Activated CD4-positive, alpha-beta T cell treated with anti-CD3 and anti-CD28 coated beads, Interleukin-10, Interleukin-2, amounts not matched to agents 100 ng/mL and 50 ng/mL, durations not matched to agents 16 hours and 8 hours (primary cell): ENCODE measurements around the gene FAM136A.
A peak's percentile ranks its signal among the peaks of the same experiment; 100 is the strongest.
"Not testable (repeated sequence)": the region's sequence is repeated elsewhere in the genome, so short reads cannot be mapped to it uniquely, and the experiment has no call there.

Experiments used
- DNase-seq: peaks from one replicate; pipeline ENCODE4 v3.0.0-alpha.2; 2020

FAM136A gene

DNA sequence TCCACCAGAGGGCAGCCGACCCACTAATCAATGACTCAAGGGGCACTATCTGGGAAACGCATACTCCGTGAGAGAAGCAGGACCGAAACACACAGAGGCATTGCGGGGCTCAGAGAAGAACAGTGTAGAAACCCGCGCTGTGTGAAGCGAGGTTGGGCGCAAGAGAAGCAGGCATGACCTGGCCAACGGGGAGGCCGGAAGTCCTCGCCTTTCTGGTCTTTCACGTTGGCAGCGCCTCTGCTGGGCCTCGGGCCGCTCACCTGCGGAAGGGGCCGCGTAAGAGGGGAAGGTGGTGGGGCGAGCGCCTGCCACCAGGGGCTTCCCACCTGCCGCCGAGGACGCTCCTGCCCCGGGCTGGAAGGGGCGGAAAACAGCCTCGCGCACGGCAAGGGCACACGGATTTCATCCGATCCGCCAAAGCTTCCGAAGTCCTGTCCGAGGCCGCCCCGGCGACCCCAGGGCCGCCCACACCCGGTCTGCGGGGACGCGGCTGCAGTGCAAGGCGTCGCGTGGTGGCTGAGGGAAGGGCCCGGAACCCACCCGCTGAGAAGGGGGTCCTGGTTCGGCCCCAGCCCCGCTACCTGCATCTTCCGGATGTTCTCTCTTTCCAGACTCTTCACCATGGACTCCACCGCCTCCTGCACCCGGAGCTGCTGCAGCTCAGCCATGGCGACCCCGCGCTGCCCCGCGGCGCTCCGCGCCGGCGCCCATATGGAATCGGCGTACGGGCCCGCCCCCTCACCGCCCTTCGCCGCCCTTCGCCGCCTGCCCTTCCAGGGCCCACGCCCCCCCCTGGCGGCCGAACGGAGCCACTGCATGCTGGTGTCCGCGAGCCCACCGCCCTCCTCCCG, at the start of gene FAM136A:
Gene FAM136A (minus strand): TSS at position 724 of the 851 bp plus-strand sequence. CDS start 56 bp downstream, at position 668.
- DNase-seq: peak; percentile 93

DNA sequence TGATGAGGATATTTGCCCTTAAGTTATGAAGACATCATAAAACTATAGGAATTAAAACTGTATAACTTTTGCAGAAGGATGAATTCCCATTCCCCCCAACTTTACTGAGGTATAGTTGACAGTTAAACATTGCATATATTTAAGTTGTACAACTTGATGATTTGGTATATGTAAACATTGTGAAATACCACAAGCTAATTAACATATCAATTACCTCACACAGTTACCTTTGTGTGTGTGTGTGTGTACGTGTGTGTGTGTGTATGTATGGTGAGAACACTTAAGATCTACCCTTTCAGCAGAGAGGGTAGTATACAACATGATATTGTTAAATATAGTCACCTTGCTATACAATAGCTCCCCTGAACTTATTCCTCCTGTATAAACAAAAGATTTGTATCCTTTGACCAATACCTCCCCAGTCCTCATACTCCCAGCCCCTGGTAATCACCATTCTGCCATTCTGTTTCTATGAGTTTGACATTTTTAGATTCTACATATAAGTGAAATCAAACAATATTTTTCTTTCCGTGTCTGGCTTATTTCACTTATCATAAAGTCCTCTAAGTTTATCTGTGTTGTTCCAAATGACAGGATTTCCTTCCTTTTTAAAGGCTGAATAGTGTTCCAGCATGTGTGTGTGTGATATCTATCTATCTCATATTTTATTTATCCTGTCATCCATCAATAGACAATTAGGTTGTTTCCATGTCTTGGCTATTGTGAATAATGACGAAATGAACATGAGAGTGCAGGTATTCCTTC, 48.2 kb upstream of the FAM136A start:
- DNase-seq: no peak

DNA sequence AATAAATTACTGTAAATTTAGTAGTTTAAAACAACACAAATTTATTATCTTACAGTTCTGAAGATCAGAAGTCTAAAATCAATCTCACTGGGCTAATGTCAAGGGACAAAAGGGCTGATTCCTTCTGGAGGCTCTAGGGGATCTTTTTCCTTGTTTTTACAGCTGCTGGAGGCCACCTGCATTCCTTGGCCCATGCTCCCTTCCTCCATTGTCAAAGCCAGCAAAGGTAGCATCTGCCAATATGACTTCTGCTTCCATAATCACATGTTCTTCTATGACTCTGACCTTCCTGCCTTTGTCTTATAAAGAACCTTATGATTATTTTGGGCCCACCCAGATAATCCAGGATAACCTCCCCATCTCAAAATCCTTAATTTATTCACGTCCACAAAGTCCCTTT, 46.0 kb upstream of the FAM136A start:
- DNase-seq: no peak

DNA sequence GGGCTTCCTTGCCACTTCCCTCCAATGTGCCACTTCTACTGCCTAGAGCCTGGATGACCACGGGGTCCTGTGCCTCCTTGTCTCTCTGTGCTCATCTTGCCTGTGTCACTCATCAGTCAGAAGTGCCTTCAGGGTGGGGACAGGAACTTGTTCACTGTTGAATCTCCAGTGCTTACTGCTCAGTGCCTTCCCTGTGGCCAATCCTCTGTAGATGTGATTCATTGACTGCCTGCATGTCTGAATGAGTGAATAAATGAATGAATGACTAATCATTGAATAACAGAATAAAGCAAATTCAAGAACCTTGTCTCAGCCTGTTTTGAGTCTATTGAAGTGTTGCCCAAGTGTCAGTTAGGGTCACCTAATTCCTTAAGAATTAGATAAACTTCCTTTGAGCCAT, 42.3 kb upstream of the FAM136A start:
- DNase-seq: no peak

DNA sequence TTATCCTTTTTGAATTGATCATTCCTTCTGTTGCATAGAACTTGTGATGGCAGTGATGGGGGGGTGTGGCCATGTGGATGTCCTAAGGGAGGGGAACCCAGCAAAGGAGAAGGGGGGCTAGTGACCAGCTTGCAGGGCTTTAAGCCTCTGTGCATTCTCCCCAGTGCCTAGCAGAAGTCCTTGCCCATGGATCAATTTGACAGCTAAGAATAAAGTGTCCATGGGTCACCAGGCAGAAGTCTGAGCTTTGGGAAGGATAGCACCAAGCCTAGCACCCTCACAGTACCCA, 39.6 kb upstream of the FAM136A start:
- no peak for DNase-seq

DNA sequence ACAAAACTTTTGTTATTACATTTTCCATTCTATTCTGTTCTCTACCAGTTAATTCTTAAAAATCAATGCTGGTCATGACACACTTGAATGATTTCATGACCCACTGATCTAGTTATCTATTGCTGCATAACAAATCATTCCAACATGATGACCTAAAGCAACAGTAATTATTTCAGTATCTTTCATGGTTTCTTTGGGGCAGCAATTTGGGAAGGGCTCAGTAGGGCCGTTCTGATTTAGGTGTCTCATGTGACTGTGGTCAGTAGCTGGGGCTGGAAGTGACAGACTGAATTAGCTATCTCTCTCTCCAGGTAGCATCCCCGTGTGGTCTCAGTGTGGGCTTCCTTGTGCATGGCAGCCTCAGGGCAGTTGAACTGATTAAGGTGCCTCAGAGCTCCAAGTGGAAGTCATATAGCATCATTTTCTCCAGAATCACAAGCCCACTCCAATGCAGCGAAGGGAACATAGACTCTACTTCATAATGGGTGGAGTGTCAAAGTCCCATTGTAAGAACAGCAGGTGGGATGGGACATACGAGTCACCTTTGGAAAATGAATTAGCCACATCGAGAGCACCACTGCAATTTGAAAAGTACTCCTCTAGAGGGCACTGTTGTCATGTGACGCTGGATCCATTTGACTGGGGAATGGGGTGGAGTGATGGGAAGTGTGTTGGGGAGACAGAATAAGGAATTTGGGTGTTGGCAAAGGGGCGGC, 39.1 kb upstream of the FAM136A start:
- DNase-seq: peak; percentile 55

DNA sequence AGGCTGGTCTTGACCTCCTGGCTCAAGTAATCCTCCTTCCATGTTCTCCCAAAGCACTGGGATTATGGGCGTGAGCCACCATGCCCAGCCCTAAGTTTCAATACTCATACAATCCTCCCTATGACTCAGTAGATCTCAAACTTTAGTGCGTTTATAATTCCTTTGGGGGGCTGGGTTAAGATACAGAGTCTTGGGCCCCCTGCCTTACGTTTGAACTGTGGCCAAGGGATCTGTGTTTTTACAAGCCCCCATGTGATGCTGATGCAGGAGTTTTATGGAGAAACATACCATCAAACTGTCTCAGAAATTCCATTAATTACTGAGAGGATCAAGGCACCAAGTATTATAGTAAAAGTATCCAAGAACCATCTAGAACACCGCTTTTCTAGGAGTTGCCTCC, 38.2 kb upstream of the FAM136A start:
- no peak for DNase-seq

DNA sequence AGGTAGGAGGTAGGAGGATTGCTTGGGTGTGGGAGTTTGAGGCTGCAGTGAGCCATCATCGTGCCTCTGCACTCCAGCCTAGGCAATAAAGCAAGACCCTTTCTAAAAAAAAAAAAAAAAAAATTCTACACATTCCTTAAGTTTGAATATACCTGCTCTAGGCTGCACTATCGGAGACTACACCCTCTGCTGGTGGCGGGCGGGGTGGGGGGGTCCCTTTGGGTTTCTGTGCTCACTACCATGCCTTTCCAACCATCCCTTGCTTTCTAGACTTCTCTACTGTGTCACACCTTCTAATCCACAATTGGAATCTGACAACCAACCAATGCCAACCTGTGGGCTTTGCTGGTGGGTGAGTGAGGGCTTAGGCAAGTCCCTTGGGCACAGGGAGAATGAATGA, 34.7 kb upstream of the FAM136A start:
- no peak for DNase-seq

DNA sequence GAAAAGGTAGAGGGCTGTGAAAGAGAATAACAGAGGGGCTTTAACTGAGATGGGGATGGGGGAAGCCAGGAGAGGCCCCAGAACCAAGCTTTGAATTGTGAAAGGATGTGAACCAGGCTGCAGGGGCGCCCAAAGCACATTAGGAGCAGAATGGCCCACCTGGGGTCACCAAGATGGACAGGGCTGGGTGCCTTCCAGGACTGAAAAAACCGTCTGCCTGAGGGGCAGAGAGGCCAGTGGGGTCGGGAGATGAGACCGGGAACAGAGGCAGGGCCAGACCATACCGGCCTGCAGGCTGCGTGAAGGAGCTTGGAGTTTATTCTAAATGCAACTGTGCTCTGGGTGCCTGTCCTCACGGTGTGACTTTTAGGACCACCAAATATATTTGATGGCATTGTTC, 29.1 kb upstream of the FAM136A start:
- DNase-seq: no peak

DNA sequence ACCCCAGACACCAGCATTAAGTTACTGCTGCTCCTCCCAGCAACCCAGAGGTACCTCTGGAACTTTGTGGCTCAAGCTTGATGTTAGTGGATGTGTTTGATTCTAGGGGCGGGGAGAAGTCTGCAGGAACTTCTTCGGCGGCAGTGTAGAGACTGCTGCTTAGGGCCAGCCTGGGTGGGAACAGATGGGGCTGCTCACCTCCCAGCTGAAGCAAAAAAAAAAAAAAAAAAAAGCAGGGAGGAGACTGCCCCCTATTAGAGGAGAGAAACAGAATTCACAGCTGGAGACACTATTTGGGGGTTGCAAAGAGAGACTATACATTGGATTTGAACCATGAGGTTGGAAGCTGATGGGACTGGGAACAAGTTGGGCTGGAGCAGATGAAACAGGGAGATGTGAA, 28.6 kb upstream of the FAM136A start:
- no peak for DNase-seq

DNA sequence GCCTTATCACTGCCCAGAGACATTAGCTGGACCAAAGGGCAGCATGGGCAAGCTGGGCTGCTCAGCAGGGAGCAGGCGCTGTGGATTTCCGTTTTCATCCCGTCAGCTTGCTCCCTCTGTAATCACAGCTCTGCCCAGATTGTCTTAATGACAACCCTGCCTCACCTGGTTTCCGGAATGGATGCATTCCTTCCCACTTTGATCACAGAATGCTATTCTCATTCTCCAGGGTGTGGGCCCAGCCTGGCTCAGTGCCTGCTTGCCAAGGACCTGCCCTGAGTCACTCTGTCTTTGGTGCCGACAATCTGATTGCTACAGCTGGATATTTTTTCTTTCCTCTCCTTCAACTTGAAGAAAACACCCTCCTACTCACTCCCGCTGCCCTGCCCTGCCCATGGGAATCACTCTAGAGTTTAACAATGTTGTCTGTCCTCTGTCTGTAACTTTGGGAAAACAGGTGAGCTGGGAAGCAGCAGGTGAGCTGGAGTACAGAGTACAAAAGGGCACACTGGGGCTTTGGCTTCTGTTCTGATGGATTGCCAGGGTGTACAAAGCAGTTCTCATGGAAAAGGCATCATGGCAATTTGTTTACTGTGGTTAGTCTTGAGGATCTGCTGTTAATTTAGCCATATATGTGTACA, 27.2 kb upstream of the FAM136A start:
- no peak for DNase-seq

DNA sequence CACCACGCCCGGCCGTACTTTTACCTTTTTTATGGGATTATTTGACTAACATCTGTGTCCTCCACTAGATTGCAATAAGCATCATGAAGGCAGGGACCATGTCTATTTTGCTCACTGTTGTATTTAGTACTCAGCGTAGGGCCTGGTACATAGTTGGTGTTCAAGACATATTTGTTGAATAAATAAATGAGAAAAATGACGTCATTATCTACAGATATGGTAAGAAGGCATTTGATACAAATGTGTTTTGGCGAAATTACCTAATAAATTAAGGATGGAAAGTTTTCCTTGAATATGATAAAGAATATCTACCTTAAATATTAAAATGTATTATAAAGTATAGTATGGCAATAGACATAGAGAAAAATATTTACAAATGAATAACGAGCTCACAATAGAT, 24.0 kb upstream of the FAM136A start:
- no peak for DNase-seq

DNA sequence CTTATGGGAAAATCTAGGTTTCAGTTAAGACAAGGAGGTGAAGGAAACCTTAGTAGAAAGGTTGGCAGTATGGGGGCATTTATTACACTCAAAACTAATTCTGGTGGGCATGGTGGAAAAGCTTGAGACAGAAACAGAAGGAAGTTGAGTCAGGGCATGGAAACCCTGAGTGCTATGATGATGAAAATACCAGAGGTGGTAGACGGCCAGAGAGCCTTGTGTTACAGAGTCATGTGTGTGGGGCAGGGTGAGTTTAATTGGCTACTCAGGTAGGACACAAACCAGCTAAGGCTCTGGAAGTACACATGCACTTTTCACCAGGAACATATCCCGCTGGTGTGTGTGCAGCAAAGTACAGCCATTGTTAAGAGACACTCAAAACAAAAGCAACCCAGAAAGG, 20.7 kb upstream of the FAM136A start:
- DNase-seq: no peak

DNA sequence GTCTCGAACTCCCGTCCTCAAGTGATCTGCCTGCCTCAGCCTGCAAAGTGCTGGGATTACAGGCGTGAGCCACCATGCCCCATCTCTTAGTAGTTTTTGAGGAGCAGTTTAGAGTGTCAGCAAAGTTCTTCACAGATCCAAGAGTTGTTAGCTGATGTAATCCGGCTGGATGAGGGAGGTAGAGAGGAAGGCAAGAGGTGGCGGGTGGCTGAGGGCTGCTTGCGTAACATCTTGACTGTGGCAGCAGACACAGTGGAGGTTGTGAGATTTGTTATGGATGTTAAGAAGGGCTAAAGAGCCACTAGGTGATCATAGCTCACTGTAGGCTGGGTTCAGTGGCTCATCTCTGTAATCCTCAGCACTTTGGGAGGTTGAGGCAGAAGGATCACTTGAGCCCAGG, 19.5 kb upstream of the FAM136A start:
- no peak for DNase-seq

DNA sequence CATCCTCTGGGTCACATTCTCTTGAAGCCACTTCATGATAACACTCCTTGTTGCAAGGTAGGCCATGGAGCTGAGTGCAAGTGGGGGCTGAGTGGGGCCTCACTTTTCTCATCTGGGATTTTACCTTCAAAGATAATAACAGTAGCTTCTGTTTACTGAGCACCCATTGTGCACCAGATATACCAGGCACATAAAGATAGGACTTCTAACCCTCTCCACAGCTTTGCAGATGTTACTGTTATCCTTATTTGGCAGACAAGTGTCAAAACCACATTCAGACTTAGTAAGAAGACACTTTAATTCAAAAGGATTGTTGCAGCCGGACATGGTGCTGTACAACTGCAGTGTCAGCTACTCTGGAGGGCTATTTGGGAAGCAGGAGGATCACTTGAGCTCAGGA, 12.8 kb upstream of the FAM136A start:
- DNase-seq: no peak

DNA sequence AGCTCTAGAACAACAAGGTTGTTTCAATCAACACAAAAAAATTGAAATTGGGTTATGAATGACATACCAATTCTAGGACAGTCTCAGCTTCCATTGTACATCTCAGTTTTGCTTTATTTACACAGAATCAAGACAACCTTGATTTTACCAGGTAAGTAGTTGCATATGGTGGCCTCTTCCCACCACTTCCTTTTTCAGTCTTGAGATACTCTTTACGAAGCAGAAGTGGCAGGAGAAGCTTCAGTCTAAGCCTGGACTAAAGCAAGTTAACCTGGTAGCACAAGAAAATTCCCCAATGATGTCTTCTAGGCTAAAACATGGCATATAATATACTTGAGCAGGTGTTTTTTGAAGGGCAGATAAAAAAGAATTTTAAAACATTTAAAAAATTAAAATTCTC, 10.7 kb upstream of the FAM136A start:
- no peak for DNase-seq

DNA sequence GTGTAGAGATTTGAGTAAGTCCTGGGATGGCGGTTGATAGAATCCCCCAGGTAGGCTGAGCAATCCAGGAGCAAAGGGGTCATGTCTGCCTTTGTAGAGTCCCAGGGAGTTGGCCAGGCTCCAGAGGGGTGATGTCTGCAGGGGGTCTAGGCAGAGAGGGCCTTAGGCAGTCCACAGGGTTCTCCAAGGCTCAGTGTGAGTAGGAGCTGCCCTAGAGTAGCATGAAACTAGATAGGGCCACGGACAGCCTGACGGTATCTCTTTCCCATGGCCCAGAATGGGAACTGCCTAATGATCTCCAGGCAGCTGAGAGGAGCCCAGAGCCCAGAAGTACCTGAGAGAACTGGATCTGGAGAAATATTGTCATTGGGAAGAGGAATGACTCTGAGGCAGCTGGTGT, 9.0 kb upstream of the FAM136A start:
- DNase-seq: no peak

DNA sequence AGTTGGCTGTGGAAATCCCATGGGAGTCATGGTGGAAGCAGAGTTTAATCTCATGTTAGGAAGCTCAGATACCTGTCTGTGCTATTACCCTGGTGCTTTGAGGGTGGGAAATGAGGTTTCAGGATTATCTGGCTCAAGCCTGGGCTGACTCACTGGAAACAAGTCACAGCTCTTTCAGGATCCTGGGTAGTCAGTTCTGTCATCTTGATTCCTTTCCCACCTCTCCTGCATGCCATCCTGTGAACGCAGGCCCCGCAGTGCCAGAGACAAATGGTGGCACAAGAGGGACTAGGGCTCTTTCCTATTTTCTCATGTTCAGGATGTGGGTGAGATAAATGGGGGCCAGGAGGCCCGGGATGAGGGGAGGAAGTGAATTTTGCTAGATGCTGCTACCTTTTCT, 3.7 kb upstream of the FAM136A start:
- DNase-seq: no peak

DNA sequence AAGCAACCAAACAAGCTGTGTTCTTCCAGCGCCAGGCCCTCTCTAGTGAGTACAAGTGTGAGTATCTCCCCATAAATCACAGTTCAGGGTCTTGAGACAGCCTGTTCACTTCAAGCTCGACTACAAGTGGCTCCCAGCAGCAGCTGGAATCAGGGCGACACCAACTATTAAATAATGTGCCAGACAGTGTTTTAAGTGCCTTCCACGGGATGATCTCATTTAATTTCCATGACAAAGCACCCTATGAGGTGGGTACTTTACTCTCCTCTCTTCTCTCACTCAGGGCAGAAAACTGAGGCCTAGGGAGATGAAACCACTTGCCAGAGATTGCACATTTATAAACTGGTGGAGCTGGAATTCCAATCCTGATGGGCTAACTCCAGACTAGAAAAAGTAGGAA, 2.6 kb upstream of the FAM136A start:
- DNase-seq: no peak

DNA sequence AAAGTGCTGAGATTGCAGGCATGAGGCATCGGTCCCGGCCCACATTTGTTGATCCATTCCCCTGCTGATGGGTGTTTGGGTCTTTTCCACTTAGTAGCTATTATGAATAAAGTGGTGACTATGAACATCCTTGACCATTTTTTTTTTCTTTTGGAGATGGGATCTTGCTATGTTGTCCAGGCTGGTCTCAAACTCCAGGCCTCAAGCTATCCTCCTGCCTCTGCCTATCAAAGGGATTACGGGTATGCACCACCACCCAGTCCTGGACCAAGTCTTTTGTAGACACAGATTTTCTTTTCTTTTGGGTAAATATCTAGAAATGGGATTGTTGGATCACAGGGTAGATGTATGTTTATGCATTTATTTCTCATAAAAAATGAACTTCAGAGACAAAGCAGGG, 1.3 kb upstream of the FAM136A start:
- DNase-seq: no peak

DNA sequence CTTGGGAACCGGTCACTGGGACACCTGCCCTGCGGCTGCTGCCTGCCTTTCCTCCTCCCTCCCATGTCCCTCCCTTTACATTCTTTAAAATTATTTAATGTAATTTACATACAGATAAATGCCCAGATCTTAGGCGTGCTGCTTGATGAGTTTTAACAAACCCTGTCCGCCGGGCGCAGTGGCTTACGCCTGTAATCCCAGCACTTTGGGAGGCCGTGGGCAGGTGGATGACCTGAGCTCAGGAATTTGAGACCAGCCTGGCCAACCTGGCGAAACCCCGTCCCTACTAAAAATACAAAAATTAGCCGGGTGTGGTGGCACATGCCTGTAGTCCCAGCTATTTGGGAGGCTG, 304 bp upstream of the FAM136A start:
- not testable (repeated sequence) for DNase-seq

DNA sequence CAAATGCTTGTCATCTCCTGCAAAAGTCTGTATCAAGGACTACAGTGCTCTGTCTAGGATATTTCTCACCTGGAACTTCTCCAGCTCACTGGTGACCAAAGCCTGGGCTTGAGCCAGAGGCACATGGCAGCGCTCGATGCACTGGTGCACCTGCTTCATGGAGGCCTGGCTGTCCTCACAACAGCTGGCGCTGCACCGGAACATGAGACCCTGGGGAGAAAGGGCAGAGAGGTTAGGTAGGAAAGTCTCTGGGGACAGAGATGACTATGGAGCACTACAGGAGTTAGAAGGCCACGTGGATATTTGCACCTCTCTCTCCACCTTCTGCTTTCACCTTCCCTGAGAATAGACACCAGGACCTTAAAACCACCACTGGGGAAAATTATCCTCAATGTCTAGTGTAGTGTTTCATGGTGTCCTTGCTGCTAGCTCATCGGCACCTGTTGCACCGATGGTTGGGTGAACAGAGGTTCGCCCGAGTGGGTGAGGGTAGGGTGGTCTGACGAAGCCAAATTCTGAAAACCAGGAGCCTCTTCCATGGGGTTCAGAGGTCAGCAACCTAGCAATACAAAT, 1.0 kb downstream of the FAM136A start:
- DNase-seq: no peak

DNA sequence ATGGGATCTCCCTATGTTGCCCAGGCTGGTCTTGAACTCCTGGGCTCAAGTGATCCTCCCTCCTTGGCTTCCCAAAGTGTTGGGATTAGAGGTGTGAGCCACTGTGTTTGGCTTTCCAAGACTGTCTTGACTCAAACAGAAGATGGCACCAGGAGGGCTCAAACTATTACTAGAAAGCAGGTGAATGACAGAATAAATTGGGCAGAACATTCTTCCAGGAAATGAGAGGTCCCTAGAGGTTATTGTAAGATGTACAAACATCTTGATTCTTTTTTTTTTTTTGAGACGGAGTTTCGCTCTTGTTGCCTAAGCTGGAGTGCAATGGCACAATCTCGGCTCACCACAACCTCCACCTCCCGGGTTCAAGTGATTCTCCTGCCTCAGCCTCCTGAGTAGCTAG, 4.0 kb downstream of the FAM136A start:
- not testable (repeated sequence) for DNase-seq
